ENCODE measurements around the gene MVB12B. TPM values are rescaled to one million over a fixed set of nuclear protein-coding genes. Genes with fewer than 3 reads are reported as not detected.
"Not testable (repeated sequence)": the region's sequence is repeated elsewhere in the genome, so short reads cannot be mapped to it uniquely, and the experiment has no call there.

The MVB12B gene
- polyA plus RNA-seq, 1 donor, result 13.4 TPM

DNA sequence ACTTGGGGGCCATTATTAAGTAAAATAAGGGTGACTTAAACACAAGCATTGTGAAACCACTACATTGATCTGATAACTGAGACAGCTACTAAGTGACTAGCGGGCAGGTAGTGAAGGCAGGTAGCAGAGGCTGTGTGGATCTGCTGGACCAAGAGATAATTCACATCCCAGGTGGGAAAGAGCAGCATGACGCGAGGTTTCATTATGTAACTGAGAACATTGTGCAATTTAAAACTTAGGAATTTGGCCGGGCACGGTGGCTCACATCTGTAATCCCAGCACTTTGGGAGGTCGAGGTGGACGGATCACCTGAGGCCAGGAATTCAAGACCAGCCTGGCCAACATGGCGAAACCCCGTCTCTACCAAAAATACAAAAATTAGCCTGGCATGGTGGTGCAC is 213.8 kb downstream of the MVB12B start:
- H3K27me3 ChIP-seq (ENCODE audit: control insufficient read depth, insufficient read depth, low read length); H3K27ac ChIP-seq (ENCODE audit: low read length); DNase-seq; H3K4me3 ChIP-seq (ENCODE audit: low read length); H3K36me3 ChIP-seq (ENCODE audit: control insufficient read depth, insufficient read depth, low read length); H3K9me3 ChIP-seq (ENCODE audit: control insufficient read depth, low read depth, low read length); H3K4me1 ChIP-seq (ENCODE audit: control insufficient read depth, insufficient read depth, low read length): not testable (repeated sequence)
- no CpG with 5 or more reads among the region's 9 CpGs for WGBS (ENCODE audit: insufficient coverage, low lambda C conversion rate)

DNA sequence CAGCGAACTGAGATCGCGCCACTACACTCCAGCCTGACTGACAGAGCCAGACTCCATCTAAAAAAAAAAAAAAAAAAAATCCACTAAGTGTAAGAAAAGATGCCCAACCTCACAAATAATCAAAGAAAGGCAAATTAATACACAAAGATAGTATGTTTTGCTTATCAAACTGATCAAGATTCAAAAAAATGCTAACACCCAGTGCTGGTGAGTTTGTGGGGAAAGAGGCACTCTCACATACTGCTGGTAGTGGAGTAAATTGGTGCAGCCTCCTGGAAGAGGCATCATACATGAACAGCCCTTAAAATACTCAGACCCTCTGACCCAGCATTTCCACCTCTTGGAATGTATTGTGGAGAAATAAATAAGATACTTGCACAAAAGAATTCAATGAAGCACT is 216.9 kb downstream of the MVB12B start:
- Histone ChIP-seq H3K4me3 (ENCODE audit: low read length) (no peak overlapping the region), H3K9me3 (ENCODE audit: control insufficient read depth, low read depth, low read length) (no peaks in the 10 kb centered on the region), H3K36me3 (ENCODE audit: control insufficient read depth, insufficient read depth, low read length) (no peaks in the 10 kb centered on the region), H3K27me3 (ENCODE audit: control insufficient read depth, insufficient read depth, low read length) (no peaks in the 10 kb centered on the region), H3K4me1 (ENCODE audit: control insufficient read depth, insufficient read depth, low read length) (no peaks in the 10 kb centered on the region), H3K27ac (ENCODE audit: low read length) (no peak overlapping the region)
- DNase-seq, result no peak
- no CpG with 5 or more reads among the region's 3 CpGs for WGBS (ENCODE audit: insufficient coverage, low lambda C conversion rate)

DNA sequence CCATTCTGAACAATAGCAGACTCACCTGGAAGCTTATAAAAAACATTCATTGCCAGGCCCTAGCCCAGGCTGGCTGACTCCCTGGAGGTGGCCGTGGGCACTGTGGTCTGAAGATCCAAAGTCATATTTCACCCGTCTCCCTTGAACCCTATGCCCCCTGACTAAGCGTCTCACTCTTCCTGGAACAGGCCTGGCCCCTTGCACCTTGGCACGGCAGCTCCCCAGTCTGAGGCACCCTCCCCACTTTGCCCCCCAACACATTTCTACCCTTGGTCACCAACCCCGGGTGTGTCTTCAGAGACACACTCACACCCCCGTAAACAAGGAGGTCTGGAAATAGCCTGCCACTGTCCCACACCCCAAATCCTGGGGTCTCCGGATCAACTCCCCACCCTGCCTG is 218.5 kb downstream of the MVB12B start:
- H3K4me1 ChIP-seq (ENCODE audit: control insufficient read depth, insufficient read depth, low read length), result no peaks in the 10 kb centered on the region
- H3K9me3 ChIP-seq (ENCODE audit: control insufficient read depth, low read depth, low read length), result no peaks in the 10 kb centered on the region
- no peak overlapping the region for H3K27ac ChIP-seq (ENCODE audit: low read length)
- no peaks in the 10 kb centered on the region for H3K27me3 ChIP-seq (ENCODE audit: control insufficient read depth, insufficient read depth, low read length)
- no peaks in the 10 kb centered on the region for H3K36me3 ChIP-seq (ENCODE audit: control insufficient read depth, insufficient read depth, low read length)
- whole genome bisulfite sequencing (ENCODE audit: insufficient coverage, low lambda C conversion rate), result no CpG with 5 or more reads among the region's 7 CpGs
- DNase-seq, result peak; percentile 67 to 89
- no peak overlapping the region for H3K4me3 ChIP-seq (ENCODE audit: low read length)

DNA sequence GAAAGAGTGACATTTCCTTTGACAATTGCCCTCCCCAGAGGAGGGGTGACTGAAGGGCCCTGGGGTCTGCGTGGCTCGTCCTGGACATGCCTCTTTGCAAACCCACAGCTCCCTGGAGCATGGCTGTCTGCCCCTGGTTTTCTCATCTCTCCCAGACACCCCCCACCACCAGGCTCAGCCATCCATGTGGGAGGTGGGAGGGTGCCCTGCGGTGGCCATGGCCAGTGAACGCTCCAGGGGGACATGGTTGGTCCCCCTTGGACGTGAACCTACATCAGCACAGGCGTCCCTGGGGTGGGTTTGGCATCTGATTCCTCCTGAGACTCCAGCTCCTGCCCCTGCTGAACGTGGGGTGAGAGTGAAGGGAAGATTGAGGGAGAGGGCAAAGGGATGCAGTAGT is 219.4 kb downstream of the MVB12B start:
- H3K27me3 ChIP-seq (ENCODE audit: control insufficient read depth, insufficient read depth, low read length), result no peaks in the 10 kb centered on the region
- no peak for DNase-seq
- H3K36me3 ChIP-seq (ENCODE audit: control insufficient read depth, insufficient read depth, low read length), result no peaks in the 10 kb centered on the region
- H3K27ac ChIP-seq (ENCODE audit: low read length), result no peak overlapping the region
- no peaks in the 10 kb centered on the region for H3K4me1 ChIP-seq (ENCODE audit: control insufficient read depth, insufficient read depth, low read length)
- no peaks in the 10 kb centered on the region for H3K9me3 ChIP-seq (ENCODE audit: control insufficient read depth, low read depth, low read length)
- WGBS (ENCODE audit: insufficient coverage, low lambda C conversion rate), result no CpG with 5 or more reads among the region's 7 CpGs
- no peak overlapping the region for H3K4me3 ChIP-seq (ENCODE audit: low read length)

DNA sequence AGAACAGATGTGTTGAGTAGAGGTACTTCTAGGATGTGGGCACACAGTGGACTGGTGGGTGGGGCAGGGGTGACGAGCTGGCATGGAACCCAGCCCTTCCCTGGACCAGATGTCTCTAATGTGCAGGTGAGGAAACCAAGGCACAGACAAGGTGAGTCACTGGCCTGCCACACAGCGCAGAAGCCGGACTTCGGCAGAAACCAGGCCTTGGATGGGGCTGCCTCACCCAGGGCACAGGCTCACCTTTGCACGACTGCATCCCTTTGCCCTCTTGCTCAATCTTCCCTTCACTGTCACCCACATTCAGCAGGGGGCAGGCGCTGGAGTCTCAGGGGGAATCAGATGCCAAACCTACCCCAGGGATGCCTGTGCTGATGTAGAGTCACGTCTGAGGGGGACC is 221.7 kb downstream of the MVB12B start:
- H3K27ac ChIP-seq (ENCODE audit: low read length), result no peak overlapping the region
- no peaks in the 10 kb centered on the region for H3K36me3 ChIP-seq (ENCODE audit: control insufficient read depth, insufficient read depth, low read length)
- H3K4me3 ChIP-seq (ENCODE audit: low read length), result no peak overlapping the region
- no peaks in the 10 kb centered on the region for H3K4me1 ChIP-seq (ENCODE audit: control insufficient read depth, insufficient read depth, low read length)
- no peaks in the 10 kb centered on the region for H3K9me3 ChIP-seq (ENCODE audit: control insufficient read depth, low read depth, low read length)
- peak; percentile 64 to 87 for DNase-seq
- no CpG with 5 or more reads among the region's 7 CpGs for WGBS (ENCODE audit: insufficient coverage, low lambda C conversion rate)
- H3K27me3 ChIP-seq (ENCODE audit: control insufficient read depth, insufficient read depth, low read length), result no peaks in the 10 kb centered on the region

DNA sequence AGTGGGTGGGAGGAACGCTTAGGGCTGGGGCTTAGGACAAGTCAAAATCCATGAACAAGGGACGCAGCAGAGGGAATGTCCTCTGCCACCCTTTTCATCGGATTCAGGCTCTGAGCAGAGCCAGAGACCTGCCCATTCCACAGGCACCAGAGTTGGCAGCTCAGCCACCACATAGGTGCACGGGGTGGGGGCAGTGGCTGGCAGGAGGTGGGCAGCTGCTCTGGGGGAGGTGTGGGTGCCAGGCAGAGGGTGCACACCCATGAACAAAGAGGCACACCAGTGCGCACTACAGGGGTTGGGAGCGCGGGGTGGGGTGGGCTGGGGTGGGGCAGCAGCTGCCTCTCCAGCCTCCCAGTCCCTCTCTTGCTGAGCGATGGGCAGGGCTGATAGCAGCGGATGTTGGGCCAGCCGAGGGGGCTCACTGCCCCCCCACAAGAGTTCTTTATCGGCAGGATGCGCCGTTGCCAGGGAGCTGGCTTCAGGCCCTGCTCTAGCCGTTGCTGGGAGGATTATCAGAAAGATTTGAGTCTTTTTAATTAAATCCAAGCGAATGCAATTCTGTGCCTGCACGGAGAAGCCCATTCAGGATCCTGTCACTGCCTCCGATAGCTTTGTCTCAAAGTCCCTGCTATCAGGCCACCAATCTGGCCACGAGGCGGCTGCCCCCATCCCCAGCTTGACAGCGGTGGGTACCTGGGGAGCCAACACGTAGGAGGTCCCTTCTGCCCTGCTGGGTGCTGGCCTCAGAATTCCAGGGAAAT is 222.8 kb downstream of the MVB12B start:
- no peaks in the 10 kb centered on the region for H3K4me1 ChIP-seq (ENCODE audit: control insufficient read depth, insufficient read depth, low read length)
- no peaks in the 10 kb centered on the region for H3K9me3 ChIP-seq (ENCODE audit: control insufficient read depth, low read depth, low read length)
- peak in 1 of 2 donors; percentile 25 for DNase-seq
- no peak overlapping the region for H3K4me3 ChIP-seq (ENCODE audit: low read length)
- no peaks in the 10 kb centered on the region for H3K36me3 ChIP-seq (ENCODE audit: control insufficient read depth, insufficient read depth, low read length)
- WGBS (ENCODE audit: insufficient coverage, low lambda C conversion rate), result no CpG with 5 or more reads among the region's 21 CpGs
- H3K27ac ChIP-seq (ENCODE audit: low read length), result no peak overlapping the region
- no peaks in the 10 kb centered on the region for H3K27me3 ChIP-seq (ENCODE audit: control insufficient read depth, insufficient read depth, low read length)

DNA sequence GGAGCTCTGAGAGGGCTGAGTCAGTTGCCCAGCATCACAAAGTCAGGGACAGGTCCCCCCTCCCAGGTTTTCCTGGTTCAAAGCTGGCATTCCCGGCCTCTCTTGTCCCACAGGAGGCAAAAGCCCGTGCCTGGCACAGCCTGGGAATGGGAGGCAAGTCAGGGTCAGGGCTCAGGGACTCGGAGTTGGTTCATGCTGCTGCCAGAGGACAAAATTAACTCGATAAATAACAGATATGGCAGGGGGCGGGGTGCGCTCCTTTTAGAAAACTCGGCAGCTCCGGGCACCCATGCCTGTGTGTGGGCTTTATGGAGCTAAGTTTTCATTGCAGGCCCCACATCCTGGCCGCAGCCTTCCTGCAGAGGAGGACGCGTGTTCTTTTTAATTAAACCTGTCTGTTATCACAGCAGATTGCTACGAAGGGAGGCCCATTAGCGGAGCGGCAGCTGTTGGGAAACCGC is 224.3 kb downstream of the MVB12B start:
- Histone ChIP-seq H3K36me3 (ENCODE audit: control insufficient read depth, insufficient read depth, low read length) (no peaks in the 10 kb centered on the region), H3K27ac (ENCODE audit: low read length) (no peak overlapping the region), H3K27me3 (ENCODE audit: control insufficient read depth, insufficient read depth, low read length) (no peaks in the 10 kb centered on the region), H3K4me1 (ENCODE audit: control insufficient read depth, insufficient read depth, low read length) (no peaks in the 10 kb centered on the region), H3K9me3 (ENCODE audit: control insufficient read depth, low read depth, low read length) (no peaks in the 10 kb centered on the region), H3K4me3 (ENCODE audit: low read length) (no peak overlapping the region)
- WGBS (ENCODE audit: insufficient coverage, low lambda C conversion rate), result no CpG with 5 or more reads among the region's 15 CpGs
- DNase-seq, result no peak

DNA sequence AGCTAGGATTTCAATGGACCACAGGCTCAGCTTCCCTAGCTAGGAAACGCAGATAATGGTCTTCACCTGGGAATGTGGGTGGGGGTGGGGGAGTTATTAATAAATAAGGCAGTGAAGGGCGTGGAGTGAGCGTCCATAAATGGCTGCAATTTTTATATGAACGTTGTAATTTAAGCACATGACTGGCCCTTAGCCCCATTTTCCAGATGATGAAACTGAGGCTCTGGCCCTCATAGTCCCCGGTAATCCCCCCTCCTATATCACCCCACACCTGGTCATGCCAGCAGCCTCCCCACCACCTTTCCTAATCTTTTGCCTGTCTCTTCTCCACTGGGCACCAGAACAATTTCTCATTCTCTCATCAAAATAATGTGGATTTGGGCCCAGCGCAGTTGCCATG is 225.2 kb downstream of the MVB12B start:
- no peaks in the 10 kb centered on the region for H3K9me3 ChIP-seq (ENCODE audit: control insufficient read depth, low read depth, low read length)
- H3K4me1 ChIP-seq (ENCODE audit: control insufficient read depth, insufficient read depth, low read length), result no peaks in the 10 kb centered on the region
- no CpG with 5 or more reads among the region's 6 CpGs for WGBS (ENCODE audit: insufficient coverage, low lambda C conversion rate)
- no peak overlapping the region for H3K27ac ChIP-seq (ENCODE audit: low read length)
- H3K4me3 ChIP-seq (ENCODE audit: low read length), result no peak overlapping the region
- DNase-seq, result no peak
- no peaks in the 10 kb centered on the region for H3K36me3 ChIP-seq (ENCODE audit: control insufficient read depth, insufficient read depth, low read length)
- no peaks in the 10 kb centered on the region for H3K27me3 ChIP-seq (ENCODE audit: control insufficient read depth, insufficient read depth, low read length)

DNA sequence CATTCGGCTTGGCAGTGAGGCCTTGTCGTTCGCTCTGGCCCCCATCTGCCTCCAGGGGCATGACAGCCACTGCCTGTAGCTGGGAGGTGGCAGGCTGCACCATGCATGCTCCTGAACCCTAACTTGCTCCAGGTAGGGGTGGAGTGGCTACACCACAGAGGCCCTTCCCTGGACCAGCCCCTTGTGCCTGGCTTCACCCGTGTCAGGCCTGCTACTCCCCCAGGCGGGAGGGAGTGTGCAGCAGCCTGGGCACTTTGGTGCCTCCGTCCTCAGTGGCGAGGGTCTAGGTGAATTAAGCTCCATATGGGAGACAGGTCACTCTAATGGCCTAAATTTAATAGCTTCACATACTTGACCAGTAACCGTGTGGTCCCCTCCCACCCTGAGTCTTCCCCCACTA is 227.7 kb downstream of the MVB12B start:
- Histone ChIP-seq H3K27me3 (ENCODE audit: control insufficient read depth, insufficient read depth, low read length) (peaks cover 9% of the 10 kb centered on the region), H3K4me1 (ENCODE audit: control insufficient read depth, insufficient read depth, low read length) (no peaks in the 10 kb centered on the region), H3K36me3 (ENCODE audit: control insufficient read depth, insufficient read depth, low read length) (no peaks in the 10 kb centered on the region), H3K9me3 (ENCODE audit: control insufficient read depth, low read depth, low read length) (no peaks in the 10 kb centered on the region), H3K4me3 (ENCODE audit: low read length) (no peak overlapping the region), H3K27ac (ENCODE audit: low read length) (no peak overlapping the region)
- no CpG with 5 or more reads among the region's 8 CpGs for WGBS (ENCODE audit: insufficient coverage, low lambda C conversion rate)
- DNase-seq, result no peak

DNA sequence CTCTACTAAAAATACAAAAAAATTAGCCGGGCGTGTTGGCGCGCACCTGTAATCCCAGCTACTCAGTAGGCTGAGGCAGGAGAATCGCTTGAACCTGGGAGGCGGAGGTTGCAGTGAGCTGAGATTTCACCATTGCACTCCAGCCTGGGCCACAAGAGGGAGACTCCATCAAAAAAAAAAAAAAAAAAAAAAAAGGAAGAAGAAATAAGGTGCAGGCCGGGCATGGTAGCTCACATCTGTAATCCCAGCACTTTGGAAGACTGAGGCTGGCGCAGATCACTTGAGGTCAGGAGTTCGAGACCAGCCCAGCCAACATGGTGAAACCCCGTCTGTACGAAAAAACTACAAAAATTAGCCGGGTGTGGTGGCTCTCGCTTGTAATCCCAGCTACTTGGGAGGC is 228.8 kb downstream of the MVB12B start:
- H3K9me3 ChIP-seq (ENCODE audit: control insufficient read depth, low read depth, low read length); DNase-seq; H3K27ac ChIP-seq (ENCODE audit: low read length); H3K36me3 ChIP-seq (ENCODE audit: control insufficient read depth, insufficient read depth, low read length); H3K4me1 ChIP-seq (ENCODE audit: control insufficient read depth, insufficient read depth, low read length); H3K4me3 ChIP-seq (ENCODE audit: low read length): not testable (repeated sequence)
- no CpG with 5 or more reads among the region's 13 CpGs for WGBS (ENCODE audit: insufficient coverage, low lambda C conversion rate)
- peaks cover 12% of the 10 kb centered on the region for H3K27me3 ChIP-seq (ENCODE audit: control insufficient read depth, insufficient read depth, low read length)

Data from large intestine (tissue), 3 donors.